DND-41 (cell line): ENCODE measurements around the gene JPH3.

Source experiments
- ATAC-seq: fragments of 200-7000 bp; cut with Tn5 transposase; 3 replicates; pipeline ENCODE4 v1.9.1; 2021; ENCODE audit warnings: low read depth; ENCODE audit not compliant: insufficient read depth
- DNase-seq: peaks from one replicate; pipeline ENCODE4 v3.0.0-alpha.2; 2020
- H2AFZ ChIP-seq: 2 replicates; pipeline ENCODE4 v1.6.0; 2012; ENCODE audit warnings: low read depth, low read length
- H3K27ac ChIP-seq: 2 replicates; pipeline ENCODE4 v1.5.1; 2012; ENCODE audit warnings: low read length, inconsistent platforms
- H3K27me3 ChIP-seq: fragments of 200-600 bp; sonication (generic); 2 replicates; pipeline ENCODE4 v1.6.0; 2012; ENCODE audit warnings: low read length, mild to moderate bottlenecking, inconsistent platforms; ENCODE audit not compliant: insufficient read depth, poor library complexity
- H3K36me3 ChIP-seq: 2 replicates; pipeline ENCODE4 v1.5.1; 2012; ENCODE audit warnings: low read length, inconsistent platforms; ENCODE audit not compliant: insufficient read depth
- H3K4me1 ChIP-seq: 2 replicates; pipeline ENCODE4 v1.5.1; 2012; ENCODE audit warnings: mild to moderate bottlenecking, low read length; ENCODE audit not compliant: insufficient read depth
- H3K4me2 ChIP-seq: 2 replicates; pipeline ENCODE4 v1.6.0; 2012; ENCODE audit warnings: mild to moderate bottlenecking, moderate library complexity, low read length, inconsistent platforms; ENCODE audit not compliant: insufficient read depth
- H3K4me3 ChIP-seq, 2 experiments: fragments of 200-600 bp in 1 of 2; shearing (Covaris generic) in 1 of 2; 2 replicates each; pipeline ENCODE4 v1.5.1; 2012 to 2016; ENCODE audit warnings: inconsistent platforms in 2 of 2, low read length in 2 of 2, mild to moderate bottlenecking in 2 of 2, low read depth in 1 of 2, moderate library complexity in 1 of 2
- H3K79me2 ChIP-seq: 2 replicates; pipeline ENCODE4 v1.6.0; 2012; ENCODE audit warnings: low read length, inconsistent platforms; ENCODE audit not compliant: insufficient read depth
- H3K9ac ChIP-seq: 2 replicates; pipeline ENCODE4 v1.6.0; 2012; ENCODE audit warnings: low read depth, mild to moderate bottlenecking, inconsistent platforms, low read length, moderate library complexity
- H3K9me3 ChIP-seq: 2 replicates; pipeline ENCODE4 v1.5.1; 2012; ENCODE audit warnings: low read length, moderate library complexity, mild to moderate bottlenecking, inconsistent platforms; ENCODE audit not compliant: insufficient read depth, severe bottlenecking
- H4K20me1 ChIP-seq: 2 replicates; pipeline ENCODE4 v1.6.0; 2012; ENCODE audit warnings: low read length; ENCODE audit not compliant: insufficient read depth
- EZH2 ChIP-seq: IDR thresholded peaks from 3 replicates; pipeline ENCODE4 v1.6.1; 2012; ENCODE audit warnings: borderline replicate concordance, low read depth, mild to moderate bottlenecking, moderate library complexity, low read length, inconsistent platforms; ENCODE audit not compliant: severe bottlenecking
- TF ChIP-seq, protein P1 (sequence below): IDR thresholded peaks from 2 replicates; pipeline ENCODE4 v1.5.1; 2012; ENCODE audit warnings: borderline replicate concordance, low read length, moderate library complexity, mild to moderate bottlenecking; ENCODE audit not compliant: poor library complexity, severe bottlenecking; ENCODE audit errors: extremely low read depth

Gene JPH3

DNA sequence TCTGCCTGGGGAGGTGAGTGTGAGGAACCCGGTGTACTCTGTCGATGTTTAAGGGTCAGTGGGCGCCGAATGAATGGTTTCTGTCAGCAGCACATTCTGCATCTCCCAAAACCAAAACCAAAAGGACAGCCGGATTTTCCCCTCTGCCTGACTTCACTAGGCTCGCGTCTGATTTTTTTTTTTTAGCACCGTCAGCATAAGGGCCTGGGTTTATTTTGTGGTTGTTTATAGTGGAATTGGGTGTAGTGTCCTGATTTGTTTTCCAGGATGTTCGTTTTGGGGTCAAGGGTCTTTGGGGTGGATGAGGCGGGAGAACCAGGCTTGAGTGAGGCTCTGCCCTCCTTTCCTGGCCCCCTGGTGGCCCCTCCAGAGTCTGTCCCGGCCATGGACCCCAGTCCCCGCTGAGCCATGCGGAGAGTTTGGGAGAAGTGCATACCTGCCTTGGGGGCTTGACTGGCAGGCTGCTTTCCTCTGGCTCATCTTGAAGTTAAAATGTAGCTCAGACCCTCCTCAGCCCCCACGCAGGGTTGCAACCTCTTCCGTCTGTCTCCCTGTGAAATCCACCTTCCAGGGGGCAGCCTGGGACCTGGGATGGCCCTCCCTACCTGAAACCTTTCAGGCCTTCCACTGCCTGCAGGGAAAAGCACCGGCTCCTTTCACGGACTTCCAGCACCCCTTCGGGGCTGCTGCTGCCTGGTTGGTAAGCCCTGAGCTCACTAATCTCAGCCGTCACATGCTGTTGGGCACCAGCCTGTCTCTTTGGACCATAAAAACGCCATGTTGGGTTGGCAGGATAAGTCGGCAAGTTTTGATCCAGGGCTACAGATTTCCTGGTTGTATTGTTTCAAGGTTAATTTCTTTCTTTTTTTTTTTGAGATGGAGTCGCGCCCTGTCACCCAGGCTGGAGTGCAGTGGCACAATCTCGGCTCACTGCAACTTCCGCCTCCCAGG is 60.2 kb downstream of the JPH3 start:
- no peak overlapping the region for H3K4me2 ChIP-seq
- no peak overlapping the region for H3K9ac ChIP-seq

DNA sequence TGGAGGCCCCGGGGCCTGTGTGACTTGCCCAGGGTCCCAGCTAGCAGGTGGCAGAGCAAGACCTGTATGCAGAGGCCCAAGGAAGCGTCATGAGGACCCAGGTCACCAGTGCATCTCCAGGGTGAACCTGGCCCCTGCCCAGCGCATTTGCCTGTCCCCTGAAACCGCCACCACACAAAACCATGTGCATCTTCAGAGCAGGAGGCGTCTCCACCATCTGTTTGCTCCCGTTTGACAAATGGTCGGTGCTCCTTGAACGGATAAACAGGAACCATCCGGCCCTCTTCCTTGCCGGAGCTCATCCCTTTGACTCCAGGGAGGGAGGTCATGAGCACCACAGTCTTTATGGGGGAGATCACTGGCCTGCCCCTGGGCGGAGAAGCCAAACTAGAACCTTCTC is 62.5 kb downstream of the JPH3 start:
- H3K27me3 ChIP-seq = no peaks in the 10 kb centered on the region
- no peaks in the 10 kb centered on the region for H3K9me3 ChIP-seq
- H2AFZ ChIP-seq = no peak overlapping the region
- ATAC-seq = no peak
- no peak overlapping the region for H3K27ac ChIP-seq
- H3K4me3 ChIP-seq = no peak overlapping the region
- no peaks in the 10 kb centered on the region for H3K79me2 ChIP-seq
- H3K4me1 ChIP-seq = no peaks in the 10 kb centered on the region
- TF ChIP-seq, protein P1, sequence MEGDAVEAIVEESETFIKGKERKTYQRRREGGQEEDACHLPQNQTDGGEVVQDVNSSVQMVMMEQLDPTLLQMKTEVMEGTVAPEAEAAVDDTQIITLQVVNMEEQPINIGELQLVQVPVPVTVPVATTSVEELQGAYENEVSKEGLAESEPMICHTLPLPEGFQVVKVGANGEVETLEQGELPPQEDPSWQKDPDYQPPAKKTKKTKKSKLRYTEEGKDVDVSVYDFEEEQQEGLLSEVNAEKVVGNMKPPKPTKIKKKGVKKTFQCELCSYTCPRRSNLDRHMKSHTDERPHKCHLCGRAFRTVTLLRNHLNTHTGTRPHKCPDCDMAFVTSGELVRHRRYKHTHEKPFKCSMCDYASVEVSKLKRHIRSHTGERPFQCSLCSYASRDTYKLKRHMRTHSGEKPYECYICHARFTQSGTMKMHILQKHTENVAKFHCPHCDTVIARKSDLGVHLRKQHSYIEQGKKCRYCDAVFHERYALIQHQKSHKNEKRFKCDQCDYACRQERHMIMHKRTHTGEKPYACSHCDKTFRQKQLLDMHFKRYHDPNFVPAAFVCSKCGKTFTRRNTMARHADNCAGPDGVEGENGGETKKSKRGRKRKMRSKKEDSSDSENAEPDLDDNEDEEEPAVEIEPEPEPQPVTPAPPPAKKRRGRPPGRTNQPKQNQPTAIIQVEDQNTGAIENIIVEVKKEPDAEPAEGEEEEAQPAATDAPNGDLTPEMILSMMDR = no peak
- no peak for TF ChIP-seq EZH2
- no peak for DNase-seq
- no peaks in the 10 kb centered on the region for H3K36me3 ChIP-seq
- H3K9ac ChIP-seq = no peak overlapping the region
- H4K20me1 ChIP-seq = peaks cover 8% of the 10 kb centered on the region
- H3K4me2 ChIP-seq = no peak overlapping the region

More for the DNA sequence above, 60.2 kb downstream of the JPH3 start:
- no peaks in the 10 kb centered on the region for H3K9me3 ChIP-seq
- H3K36me3 ChIP-seq = no peaks in the 10 kb centered on the region
- no peaks in the 10 kb centered on the region for H3K4me1 ChIP-seq
- peaks cover 8% of the 10 kb centered on the region for H4K20me1 ChIP-seq
- DNase-seq (no peak), ATAC-seq (no peak)
- no peak for TF ChIP-seq EZH2
- TF ChIP-seq, protein P1 = peak; percentile 5
- no peaks in the 10 kb centered on the region for H3K79me2 ChIP-seq
- H3K4me3 ChIP-seq = no peak overlapping the region
- no peak overlapping the region for H3K27ac ChIP-seq
- no peak overlapping the region for H2AFZ ChIP-seq
- no peaks in the 10 kb centered on the region for H3K27me3 ChIP-seq

DNA sequence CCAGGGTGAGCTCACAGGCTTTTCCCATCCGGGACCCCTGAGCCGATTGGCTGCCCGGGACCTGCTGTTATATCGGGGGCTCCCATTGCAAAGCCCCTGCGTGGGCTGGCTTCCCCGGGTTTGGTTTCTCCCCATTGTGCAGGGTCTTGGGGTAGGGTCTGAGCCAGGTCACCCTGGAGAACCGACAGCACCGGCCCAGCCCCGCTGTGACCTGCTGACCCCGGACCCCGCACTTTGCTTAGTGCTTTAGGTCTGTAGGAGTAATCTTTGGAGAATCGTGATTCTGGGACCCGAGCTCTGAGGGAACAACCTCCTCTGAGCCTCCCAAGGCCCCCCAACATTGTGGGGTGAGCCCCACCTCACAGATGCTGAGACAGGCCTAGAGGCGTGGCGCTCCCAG is 62.9 kb downstream of the JPH3 start:
- H3K27ac ChIP-seq = no peak overlapping the region
- no peak overlapping the region for H3K4me3 ChIP-seq
- no peaks in the 10 kb centered on the region for H3K9me3 ChIP-seq
- no peak overlapping the region for H3K9ac ChIP-seq
- H3K79me2 ChIP-seq = no peaks in the 10 kb centered on the region
- H4K20me1 ChIP-seq = peaks cover 8% of the 10 kb centered on the region
- no peak for DNase-seq
- no peaks in the 10 kb centered on the region for H3K4me1 ChIP-seq
- no peak overlapping the region for H2AFZ ChIP-seq
- no peaks in the 10 kb centered on the region for H3K27me3 ChIP-seq
- no peak for ATAC-seq
- no peaks in the 10 kb centered on the region for H3K36me3 ChIP-seq
- TF ChIP-seq EZH2 = no peak
- no peak overlapping the region for H3K4me2 ChIP-seq

DNA sequence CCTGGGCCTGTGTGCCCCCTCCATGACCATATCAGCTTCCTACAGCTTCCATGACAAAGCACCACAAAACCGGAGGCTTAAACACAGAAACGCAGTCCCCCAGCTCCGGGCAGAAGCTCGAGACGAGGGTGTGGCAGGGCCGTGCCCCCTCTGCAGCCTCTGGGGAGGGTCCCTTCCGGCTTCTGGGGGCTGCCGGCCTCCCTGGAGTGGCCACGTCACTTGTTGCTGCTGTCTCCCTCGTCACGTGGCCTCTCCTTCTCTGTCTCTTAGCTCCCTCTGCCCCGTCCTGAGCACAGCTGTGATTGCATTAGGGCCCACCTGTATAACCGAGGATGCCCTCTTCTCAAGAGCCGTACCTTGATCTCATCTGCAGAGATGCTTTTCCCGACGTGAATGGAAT is 64.6 kb downstream of the JPH3 start:
- Histone ChIP-seq H3K27ac (no peak overlapping the region), H2AFZ (no peak overlapping the region), H3K36me3 (no peaks in the 10 kb centered on the region), H3K4me2 (no peak overlapping the region), H3K9me3 (no peaks in the 10 kb centered on the region), H3K79me2 (no peaks in the 10 kb centered on the region), H3K9ac (no peak overlapping the region), H4K20me1 (no peaks in the 10 kb centered on the region; the same call in none of the 2 replicates), H3K4me3 (no peak overlapping the region), H3K27me3 (no peaks in the 10 kb centered on the region), H3K4me1 (no peaks in the 10 kb centered on the region)
- DNase-seq = no peak
- TF ChIP-seq, protein P1 = no peak
- TF ChIP-seq EZH2 = no peak
- no peak for ATAC-seq
